ENCODE measurements around the gene CCDC88C. TPM values are rescaled to one million over a fixed set of nuclear protein-coding genes. Genes with fewer than 3 reads are reported as not detected.

Gene CCDC88C
- total and polyA plus RNA-seq, 2 donors (not counting 3 experiments of a cell fraction or from before 2014, with no cell fraction given) = 11.4 to 52.1 TPM

GRCh38 chr14:91313852-91314251 is 103.8 kb downstream of the CCDC88C start:
- Histone ChIP-seq H3K9ac (replicated peaks; ENCODE audit: extremely low read depth, insufficient read depth, low read length) (no peak overlapping the region), H2AFZ (ENCODE audit: low read depth, low read length) (no peak overlapping the region), H3K4me1 (ENCODE audit: control insufficient read depth, extremely low read depth, insufficient read depth, low read length) (peaks cover 16% of the 10 kb centered on the region), H3K9me1 (replicated peaks; ENCODE audit: control insufficient read depth, extremely low read depth, insufficient read depth, low read length) (no peaks in the 10 kb centered on the region), H3K4me3 (replicated peaks in 1 of 3; ENCODE audit: insufficient read depth in 1 of 3, low read depth in 1 of 3, low read length in 3 of 3) (no peak overlapping the region), H3K27me3 (ENCODE audit: control insufficient read depth in 2 of 2, insufficient read depth in 2 of 2, low read length in 2 of 2) (no peaks in the 10 kb centered on the region), H3K36me3 (ENCODE audit: control insufficient read depth in 2 of 2, extremely low read depth in 1 of 2, insufficient read depth in 2 of 2, low read length in 2 of 2) (peaks cover 0 to 36% of the 10 kb centered on the region in 2 experiments), H4K20me1 (replicated peaks; ENCODE audit: control insufficient read depth, extremely low read depth, insufficient read depth, low read length) (no peaks in the 10 kb centered on the region), H3K27ac (ENCODE audit: insufficient read depth, low read depth, low read length) (no peak overlapping the region), H3K9me3 (replicated peaks; ENCODE audit: control insufficient read depth, insufficient read depth, low read length) (no peaks in the 10 kb centered on the region), H3K79me2 (ENCODE audit: control insufficient read depth, insufficient read depth, low read length) (no peaks in the 10 kb centered on the region), H3K4me2 (ENCODE audit: insufficient read depth, low read length) (no peak overlapping the region)
- DNase-seq (ENCODE audit: low read depth, low spot score) (no peak), FAIRE-seq (no peak)
- ChIA-PET POLR2A (no interaction called here), CTCF (interaction anchor here (1.1 to 1.4 kb wide), 3 partner anchors 10 to 136 kb away, joined by 3 to 5 read pairs (median 3); no protein-coding TSS in a partner anchor)
- no peak for TF ChIP-seq POLR2AphosphoS5 (IDR thresholded peaks at IDR 0.05; ENCODE audit: insufficient read depth, low read depth, low read length)
- TF ChIP-seq MYC (IDR thresholded peaks at IDR 0.05; ENCODE audit: low read depth, low read length) = no peak
- no peak for TF ChIP-seq EZH2 (IDR thresholded peaks at IDR 0.05; ENCODE audit: borderline replicate concordance, low read depth, low read length, severe bottlenecking)
- no peak for TF ChIP-seq MAX (IDR thresholded peaks at IDR 0.05; ENCODE audit: insufficient read depth, insufficient read length)
- TF ChIP-seq CTCF (IDR thresholded peaks at IDR 0.05; ENCODE audit: extremely low read depth in 1 of 2, insufficient read depth in 1 of 2, low read depth in 1 of 2, low read length in 2 of 2) = no peak
- TF ChIP-seq FOS (IDR thresholded peaks at IDR 0.05; ENCODE audit: borderline replicate concordance, insufficient read depth, low read length) = no peak
- no peak for TF ChIP-seq POLR2A (IDR thresholded peaks at IDR 0.05; ENCODE audit: low read depth, low read length)
- intact Hi-C loops (cut with micrococcal nuclease) = no loop called here
- BruUV-seq (replicated peaks) = no TSS peak
- dilution Hi-C loops (cut with MboI; ENCODE audit: extremely low pct_ligation_motif_present, low sequenced_read_pairs) = no loop called here

All from endothelial cell of umbilical vein (primary cell).